ENCODE measurements around the gene SLC16A4.

GRCh38 chr1:110370827-110371226 is 20.0 kb downstream of the SLC16A4 start:
- no peak for TF ChIP-seq GATA3 (IDR thresholded peaks at IDR 0.05; ENCODE audit: low read depth, low read length)
- no peak for TF ChIP-seq GATA2 (IDR thresholded peaks at IDR 0.05; ENCODE audit: low read depth, low read length)

Measured in SH-SY5Y (cell line).